MG63 (cell line): ENCODE results near the gene BSPH1. TPM values are rescaled to one million over a fixed set of nuclear protein-coding genes. Genes with fewer than 3 reads are reported as not detected.
"Not testable (repeated sequence)": the region's sequence is repeated elsewhere in the genome, so short reads cannot be mapped to it uniquely, and the experiment has no call there.

Source experiments
- DNase-seq: peaks from one replicate; pipeline ENCODE4 v3.0.0-alpha.2; 2020
- H3K27me3 ChIP-seq: fragments of 250-450 bp; sonication (Bioruptor Pico); 2 replicates; pipeline ENCODE4 v1.5.1; 2020; ENCODE audit warnings: mild to moderate bottlenecking, moderate library complexity
- H3K36me3 ChIP-seq: fragments of 250-450 bp; sonication (Bioruptor Pico); 2 replicates; pipeline ENCODE4 v1.5.1; 2020; ENCODE audit warnings: mild to moderate bottlenecking, moderate library complexity
- H3K4me3 ChIP-seq: fragments of 250-450 bp; sonication (Bioruptor Pico); 2 replicates; pipeline ENCODE4 v1.5.1; 2020; ENCODE audit warnings: mild to moderate bottlenecking, moderate library complexity
- H3K9me3 ChIP-seq: fragments of 250-450 bp; sonication (Bioruptor Pico); 2 replicates; pipeline ENCODE4 v1.5.1; 2020; ENCODE audit warnings: mild to moderate bottlenecking, moderate library complexity
- total RNA-seq: library from RNA; depleted of rRNA; stranded (reverse); fragments of >200 nt; shearing (Covaris generic); gene quantifications from 2 replicates; pipeline ENCODE4 v1.2.3, GENCODE V29; 2014; ENCODE audit warnings: low replicate concordance; rRNA removed

The BSPH1 gene
- total RNA-seq, 1 experiment from 2014 or later, result not detected

- DNase-seq, result peak; percentile 20
- Histone ChIP-seq H3K27me3 (no peaks in the 10 kb centered on the region; the same call in 1 of the 2 replicates), H3K9me3 (no peaks in the 10 kb centered on the region), H3K36me3 (no peaks in the 10 kb centered on the region), H3K4me3 (peak overlapping the region; percentile 15)
Measured at GRCh38 chr19:47991191-47991808, 670 bp downstream of the BSPH1 start.

GRCh38 chr19:47973529-47973928 lies 18.4 kb downstream of the BSPH1 start:
- Histone ChIP-seq H3K4me3 (no peak overlapping the region), H3K36me3 (no peaks in the 10 kb centered on the region), H3K27me3 (no peaks in the 10 kb centered on the region), H3K9me3 (peaks cover 3% of the 10 kb centered on the region; the same call in 1 of the 2 replicates)
- DNase-seq, result no peak

GRCh38 chr19:47955936-47956335 lies 36.0 kb downstream of the BSPH1 start:
- not testable (repeated sequence) for DNase-seq, H3K4me3 ChIP-seq, H3K27me3 ChIP-seq, H3K9me3 ChIP-seq, H3K36me3 ChIP-seq

GRCh38 chr19:47952132-47952531 lies 39.8 kb downstream of the BSPH1 start:
- not testable (repeated sequence) for H3K36me3 ChIP-seq, H3K9me3 ChIP-seq, DNase-seq, H3K4me3 ChIP-seq, H3K27me3 ChIP-seq

GRCh38 chr19:47949852-47950521 lies 42.0 kb downstream of the BSPH1 start:
- not testable (repeated sequence) for H3K9me3 ChIP-seq, H3K4me3 ChIP-seq, H3K36me3 ChIP-seq, H3K27me3 ChIP-seq
- peak; percentile 47 for DNase-seq

- not testable (repeated sequence) for H3K9me3 ChIP-seq, DNase-seq, H3K4me3 ChIP-seq, H3K36me3 ChIP-seq, H3K27me3 ChIP-seq
Measured at GRCh38 chr19:47928581-47928980, 63.4 kb downstream of the BSPH1 start.

GRCh38 chr19:47920107-47920506 lies 71.9 kb downstream of the BSPH1 start:
- not testable (repeated sequence) for H3K9me3 ChIP-seq, DNase-seq, H3K36me3 ChIP-seq, H3K4me3 ChIP-seq, H3K27me3 ChIP-seq

Other genes with a start within 250 kb of the BSPH1 start
- 428 and 543 TPM in 2 replicates for gene NOP53, start 246.6 kb downstream of the BSPH1 start, total RNA-seq
- gene SELENOW, start 213.5 kb downstream of the BSPH1 start, total RNA-seq, result 79.0 and 246 TPM in 2 replicates
- gene TPRX1, start 187.6 kb downstream of the BSPH1 start, total RNA-seq, result not detected in 2 replicates
- gene CRX, start 170.2 kb downstream of the BSPH1 start, total RNA-seq, result not detected in 2 replicates
- gene TPRX2, start 132.9 kb downstream of the BSPH1 start, total RNA-seq, result not detected in 2 replicates
- gene SULT2A1, start 105.9 kb downstream of the BSPH1 start, total RNA-seq, result not detected in 2 replicates
- gene ELSPBP1, start 2.5 kb upstream of the BSPH1 start, total RNA-seq, result not detected in 2 replicates
- gene CABP5, start 51.9 kb upstream of the BSPH1 start, total RNA-seq, result not detected in 2 replicates
- gene PLA2G4C, start 118.6 kb upstream of the BSPH1 start, total RNA-seq, result 8.9 and 17.7 TPM in 2 replicates
- 37.7 and 98.0 TPM in 2 replicates for gene LIG1, start 178.2 kb upstream of the BSPH1 start, total RNA-seq
- 0.86 and 1.5 TPM in 2 replicates for gene ZSWIM9, start 178.5 kb upstream of the BSPH1 start, total RNA-seq